AG10803 (cell line): Measurements from ENCODE around the gene SP6.

Source experiments
- DNase-seq: peaks from one replicate; pipeline ENCODE4 v3.0.0; 2010; ENCODE audit warnings: low read depth
- H3K4me3 ChIP-seq: 2 replicates; pipeline ENCODE4 v1.5.1; 2011; ENCODE audit warnings: mild to moderate bottlenecking, low read length, control low read depth
- TF ChIP-seq, protein P1 (sequence below): conservative IDR thresholded peaks from 2 replicates; pipeline ENCODE4 v1.5.1; 2011; ENCODE audit warnings: mild to moderate bottlenecking, low read length, control low read depth, inconsistent platforms

The SP6 gene

DNA sequence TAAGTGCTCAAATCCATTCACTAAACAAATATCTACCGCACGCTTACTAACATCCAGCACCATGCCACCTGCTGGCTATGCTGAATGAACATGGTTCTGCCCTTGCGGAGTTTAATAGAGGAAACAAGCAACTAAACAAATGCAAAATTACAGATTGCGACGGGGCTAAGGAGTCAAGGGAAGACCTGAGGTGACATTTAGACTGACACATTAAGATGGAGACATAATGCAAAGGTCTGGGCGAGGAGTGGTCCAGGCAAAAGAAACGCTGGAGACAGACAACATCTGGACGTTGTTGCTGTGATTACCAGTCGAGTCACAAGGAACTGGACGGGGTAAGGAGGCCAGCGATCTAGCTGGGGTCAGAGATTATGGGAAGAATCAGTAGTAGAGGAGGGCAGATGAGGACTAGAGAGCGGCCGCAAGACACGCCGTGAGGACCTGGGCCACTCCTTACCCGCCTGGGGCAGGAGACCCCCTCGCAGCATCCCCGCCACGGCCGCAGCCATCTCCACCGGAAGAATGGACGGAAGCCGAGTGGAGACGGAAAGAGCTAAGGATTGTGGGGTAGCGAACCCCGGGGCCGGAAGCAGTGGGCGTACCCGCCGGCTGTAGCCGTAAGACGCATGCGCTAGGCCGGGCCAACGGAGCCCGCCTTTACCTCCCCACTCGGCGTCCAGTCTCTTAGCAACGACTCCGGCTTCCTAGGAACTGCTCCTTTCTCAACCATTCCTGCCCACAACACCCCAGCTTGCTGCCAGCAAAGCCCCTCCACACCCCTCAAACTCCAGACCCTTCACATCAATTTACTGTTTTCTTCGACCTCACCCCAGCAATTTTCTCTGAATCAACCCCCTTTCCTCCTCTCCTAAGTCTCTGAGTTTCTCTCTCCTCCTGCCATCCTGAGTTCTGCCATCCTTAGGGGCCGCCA is 19.7 kb downstream of the SP6 start, which contains the start of the genes LRRC46 and MRPL10:
Gene LRRC46, plus strand, starts transcription at position 668 of the 931 bp plus-strand sequence. CDS start 320 bp downstream, outside the sequence.
Gene MRPL10, minus strand, starts transcription at position 539 of the 931 bp plus-strand sequence. Its CDS starts 30 bp downstream, at position 509.
- H3K4me3 ChIP-seq: peak within 1 kb of the TSS; percentile 98
- DNase-seq: peak; percentile 89
- TF ChIP-seq, protein P1, sequence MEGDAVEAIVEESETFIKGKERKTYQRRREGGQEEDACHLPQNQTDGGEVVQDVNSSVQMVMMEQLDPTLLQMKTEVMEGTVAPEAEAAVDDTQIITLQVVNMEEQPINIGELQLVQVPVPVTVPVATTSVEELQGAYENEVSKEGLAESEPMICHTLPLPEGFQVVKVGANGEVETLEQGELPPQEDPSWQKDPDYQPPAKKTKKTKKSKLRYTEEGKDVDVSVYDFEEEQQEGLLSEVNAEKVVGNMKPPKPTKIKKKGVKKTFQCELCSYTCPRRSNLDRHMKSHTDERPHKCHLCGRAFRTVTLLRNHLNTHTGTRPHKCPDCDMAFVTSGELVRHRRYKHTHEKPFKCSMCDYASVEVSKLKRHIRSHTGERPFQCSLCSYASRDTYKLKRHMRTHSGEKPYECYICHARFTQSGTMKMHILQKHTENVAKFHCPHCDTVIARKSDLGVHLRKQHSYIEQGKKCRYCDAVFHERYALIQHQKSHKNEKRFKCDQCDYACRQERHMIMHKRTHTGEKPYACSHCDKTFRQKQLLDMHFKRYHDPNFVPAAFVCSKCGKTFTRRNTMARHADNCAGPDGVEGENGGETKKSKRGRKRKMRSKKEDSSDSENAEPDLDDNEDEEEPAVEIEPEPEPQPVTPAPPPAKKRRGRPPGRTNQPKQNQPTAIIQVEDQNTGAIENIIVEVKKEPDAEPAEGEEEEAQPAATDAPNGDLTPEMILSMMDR: peak; percentile 57

- TF ChIP-seq, protein P1: no peak
- no peak for DNase-seq
- H3K4me3 ChIP-seq: peak overlapping the region; percentile 98
These were observed 20.5 kb downstream of the SP6 start for GRCh38 chr17:47830396-47831002.

GRCh38 chr17:47829870-47830269 is 21.1 kb downstream of the SP6 start:
- no peak for DNase-seq
- no peak overlapping the region for H3K4me3 ChIP-seq
- TF ChIP-seq, protein P1: no peak

DNA sequence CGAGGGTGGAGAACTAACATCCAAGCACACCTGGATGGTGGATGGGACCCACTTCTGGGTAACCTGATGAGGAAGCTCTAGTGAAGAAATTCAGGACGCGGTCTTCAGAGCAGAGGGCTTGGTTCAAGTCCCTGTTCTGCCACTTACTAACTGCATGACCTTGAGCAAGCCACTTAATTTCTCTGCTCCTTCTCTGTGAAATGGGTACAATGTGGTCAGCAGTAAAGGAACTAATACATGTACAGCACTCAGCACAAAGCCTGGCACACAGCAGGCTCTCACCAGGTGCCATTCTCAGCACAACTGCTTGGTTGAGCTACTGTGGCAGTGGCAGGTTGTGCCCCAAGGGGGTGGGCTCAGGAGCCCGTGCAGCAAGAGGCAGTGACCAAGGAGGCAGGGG is 27.4 kb downstream of the SP6 start:
- DNase-seq: no peak
- TF ChIP-seq, protein P1: no peak
- no peak overlapping the region for H3K4me3 ChIP-seq

GRCh38 chr17:47822785-47823184 is 28.2 kb downstream of the SP6 start:
- TF ChIP-seq, protein P1: no peak
- no peak overlapping the region for H3K4me3 ChIP-seq

GRCh38 chr17:47821424-47822391 is 29.3 kb downstream of the SP6 start, which contains the start of gene OSBPL7:
TSS of gene OSBPL7 (minus strand) at chr17:47821794. CDS start at chr17:47820278, 1,516 bp downstream.
- DNase-seq: peak; percentile 74
- H3K4me3 ChIP-seq: peak within 1 kb of the TSS; percentile 77
- TF ChIP-seq, protein P1: 0 out of 2 replicates have a peak, but pooled peaks have one; percentile 2

More at GRCh38 chr17:47822785-47823184, 28.2 kb downstream of the SP6 start:
- DNase-seq: no peak
